Fibroblast of skin of right quadriceps (primary cell): ENCODE measurements around the gene STK4.

ENCODE experiments used
- DNase-seq: peaks from one replicate; pipeline ENCODE4 v3.0.0-alpha.2; 2013

STK4 gene

GRCh38 chr20:45115829-45116228 lies 149.5 kb downstream of the STK4 start:
- DNase-seq, result no peak

- no peak for DNase-seq
These were observed 151.3 kb downstream of the STK4 start for GRCh38 chr20:45117581-45117980.

- no peak for DNase-seq
These were observed 151.7 kb downstream of the STK4 start for GRCh38 chr20:45118028-45118427.

- DNase-seq, result no peak
These were observed 153.4 kb downstream of the STK4 start for GRCh38 chr20:45119556-45120266.

- no peak for DNase-seq
These were observed 155.1 kb downstream of the STK4 start for GRCh38 chr20:45121388-45121787.

DNA sequence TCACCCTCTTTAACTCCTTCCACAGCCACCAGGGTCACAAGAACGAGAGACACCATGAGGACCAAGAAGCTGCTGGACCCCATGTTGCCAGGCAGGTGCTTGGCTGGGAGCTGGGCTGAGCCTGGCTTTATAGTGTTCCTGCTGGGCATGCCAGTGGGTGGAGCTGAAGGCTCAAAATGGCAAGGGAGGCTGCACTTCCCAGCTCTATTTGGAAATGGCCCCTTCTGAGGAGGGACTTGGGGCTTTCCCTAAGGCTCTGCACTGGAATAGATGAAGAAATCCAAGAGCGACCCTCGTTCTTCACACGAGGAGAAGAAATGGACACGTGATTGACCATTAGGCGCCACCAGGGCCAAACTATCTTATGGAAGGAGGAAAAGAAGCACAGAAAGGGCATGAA lies 158.1 kb downstream of the STK4 start, which contains the start of gene WFDC12:
Gene WFDC12 (minus strand): TSS at position 101 of the 400 bp plus-strand sequence. CDS start 18 bp downstream, at position 83.
- no peak for DNase-seq

- DNase-seq, result no peak
These were observed 161.8 kb downstream of the STK4 start for GRCh38 chr20:45128099-45128498.
